GM08714 (cell line): Measurements from ENCODE around the gene ABCA4.

ENCODE experiments used
- H3K4me3 ChIP-seq: fragments of 200-500 bp; sonication (Bioruptor generic); 2 replicates; pipeline ENCODE4 v1.5.1; 2014; ENCODE audit warnings: mild to moderate bottlenecking, low read length, inconsistent platforms
- ZNF274 ChIP-seq: IDR thresholded peaks from 2 replicates; pipeline ENCODE4 v1.6.1; 2012; ENCODE audit warnings: mild to moderate bottlenecking, low read depth, low read length

The ABCA4 gene

GRCh38 chr1:94049791-94050190 lies 71.2 kb downstream of the ABCA4 start:
- H3K4me3 ChIP-seq: no peak overlapping the region
- no peak for TF ChIP-seq ZNF274

GRCh38 chr1:94048413-94049164 lies 72.4 kb downstream of the ABCA4 start:
- H3K4me3 ChIP-seq: no peak overlapping the region
- no peak for TF ChIP-seq ZNF274

GRCh38 chr1:94047949-94048348 lies 73.0 kb downstream of the ABCA4 start:
- no peak overlapping the region for H3K4me3 ChIP-seq
- no peak for TF ChIP-seq ZNF274

DNA sequence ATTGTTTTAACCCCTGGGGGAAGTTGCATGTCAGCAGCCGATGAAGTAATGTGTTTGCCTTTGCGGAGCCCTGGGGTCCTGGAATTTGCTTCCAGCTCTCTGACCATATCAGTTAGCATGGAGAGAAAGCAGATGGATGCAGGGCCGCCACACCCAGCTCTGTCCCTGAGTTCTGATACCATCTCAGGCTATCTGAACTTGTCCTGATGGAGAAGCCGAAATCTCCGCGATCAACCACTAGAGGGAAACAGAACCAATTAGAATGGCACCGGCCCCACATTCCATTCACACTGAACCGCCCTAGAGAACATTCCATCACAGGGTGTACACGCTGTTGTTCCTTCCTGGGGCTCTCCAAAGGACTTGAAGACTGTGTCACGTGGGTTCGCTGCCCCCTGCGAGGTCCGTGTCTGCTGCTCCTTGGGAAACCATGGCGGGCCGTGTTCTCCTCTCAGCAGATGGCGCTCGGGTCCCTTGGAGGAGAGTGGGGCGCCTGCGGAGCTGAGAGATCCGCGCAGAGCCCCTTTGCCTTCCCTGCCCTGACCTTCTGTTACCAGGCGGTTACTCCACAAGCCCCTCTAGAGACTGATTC lies 75.4 kb downstream of the ABCA4 start:
- TF ChIP-seq ZNF274: no peak
- H3K4me3 ChIP-seq: no peak overlapping the region

- no peak overlapping the region for H3K4me3 ChIP-seq
- TF ChIP-seq ZNF274: no peak
Observed at GRCh38 chr1:94044891-94045290, 76.1 kb downstream of the ABCA4 start.

- no peak overlapping the region for H3K4me3 ChIP-seq
- TF ChIP-seq ZNF274: no peak
Observed at GRCh38 chr1:94044290-94044790, 76.6 kb downstream of the ABCA4 start.

DNA sequence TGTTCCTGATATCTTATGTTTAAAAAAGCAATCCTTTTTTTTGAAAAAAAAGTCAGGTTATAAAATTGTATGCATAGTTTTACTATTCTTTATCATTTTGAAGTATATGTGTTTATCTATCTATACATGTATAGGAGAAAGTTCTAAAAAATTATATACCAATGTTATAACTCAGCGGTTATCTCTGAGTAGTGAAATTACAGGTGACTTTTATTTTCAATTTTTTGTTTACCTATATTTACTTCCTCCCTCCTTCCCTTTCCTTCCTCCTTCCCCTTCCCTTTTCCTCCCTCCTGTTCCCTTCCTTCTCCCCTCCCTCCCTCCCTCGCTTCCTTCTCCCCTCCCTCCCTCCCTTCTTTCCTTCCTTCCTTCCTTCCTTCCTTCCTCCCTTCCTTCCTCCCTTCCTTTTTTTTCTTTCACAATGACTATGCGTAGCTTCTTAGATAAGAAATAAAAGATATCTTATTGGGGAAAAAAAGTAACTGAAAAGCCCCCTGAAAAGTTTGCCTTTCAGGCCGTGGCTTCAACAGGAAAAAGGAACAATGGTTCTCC lies 77.1 kb downstream of the ABCA4 start:
- TF ChIP-seq ZNF274: no peak
- H3K4me3 ChIP-seq: no peak overlapping the region

DNA sequence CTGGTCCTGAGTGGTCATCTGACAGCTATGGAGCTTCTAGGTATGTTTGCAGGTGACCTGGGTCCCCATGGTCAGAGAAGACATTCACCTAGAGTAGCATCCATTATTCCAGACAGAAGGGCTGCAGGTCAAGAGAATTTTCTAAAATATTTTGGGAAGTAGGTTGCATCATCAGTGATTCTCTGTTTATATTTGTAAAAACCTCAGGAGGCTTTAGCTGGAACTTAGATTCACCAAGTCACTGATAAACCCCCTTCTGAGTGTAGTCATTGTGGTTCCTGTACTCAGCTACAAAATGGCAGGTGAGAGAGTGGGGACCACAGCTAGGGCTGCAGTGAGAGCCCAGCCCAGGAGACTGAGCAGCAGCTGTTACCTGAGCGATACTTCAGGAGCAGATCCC lies 78.6 kb downstream of the ABCA4 start:
- no peak for TF ChIP-seq ZNF274
- H3K4me3 ChIP-seq: no peak overlapping the region

- no peak overlapping the region for H3K4me3 ChIP-seq
- no peak for TF ChIP-seq ZNF274
Observed at GRCh38 chr1:94039871-94040569, 80.9 kb downstream of the ABCA4 start.

- TF ChIP-seq ZNF274: no peak
- no peak overlapping the region for H3K4me3 ChIP-seq
Observed at GRCh38 chr1:94039514-94039870, 81.5 kb downstream of the ABCA4 start.

GRCh38 chr1:94038511-94038910 lies 82.4 kb downstream of the ABCA4 start:
- H3K4me3 ChIP-seq: no peak overlapping the region
- no peak for TF ChIP-seq ZNF274

DNA sequence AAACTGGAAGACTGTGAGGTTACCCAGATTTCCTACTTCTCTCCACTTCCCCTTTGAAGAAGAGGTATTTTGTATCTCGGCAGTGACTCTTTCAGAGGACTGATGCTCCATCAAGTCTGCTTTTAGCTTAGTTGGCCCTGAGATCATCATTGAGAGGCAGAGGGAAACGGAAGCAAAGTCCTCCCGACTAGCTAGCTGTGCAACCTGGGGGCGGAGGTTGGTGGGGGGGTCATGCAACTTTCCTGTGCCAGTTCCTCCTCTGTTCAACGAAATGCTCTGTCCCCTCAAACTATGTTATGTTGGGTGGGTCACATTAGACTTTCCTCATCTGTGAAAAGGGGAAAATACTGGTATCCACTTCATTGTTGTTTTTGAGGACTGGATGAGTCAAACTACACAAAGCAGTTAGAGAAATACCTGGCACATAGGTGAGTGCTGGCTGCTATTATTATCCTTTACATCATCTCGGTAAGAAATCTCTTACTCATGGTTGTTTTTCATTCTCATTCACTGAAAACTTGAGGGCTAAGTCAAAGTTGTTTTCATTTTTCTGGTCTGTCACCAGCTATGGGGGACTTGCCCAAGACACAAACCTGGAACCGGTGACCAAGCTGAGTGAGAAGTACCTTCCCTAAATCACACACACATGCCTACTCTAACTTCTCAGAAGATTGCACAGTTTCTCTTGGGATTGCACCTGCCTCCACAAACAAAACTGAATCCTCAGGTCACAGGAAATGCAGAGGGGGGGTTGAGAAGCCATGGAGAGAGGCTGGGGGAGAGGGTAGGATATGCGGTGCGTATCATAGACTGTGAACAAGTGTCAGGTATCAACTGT lies 83.3 kb downstream of the ABCA4 start:
- no peak for TF ChIP-seq ZNF274
- no peak overlapping the region for H3K4me3 ChIP-seq

- no peak for TF ChIP-seq ZNF274
- no peak overlapping the region for H3K4me3 ChIP-seq
Observed at GRCh38 chr1:94036730-94037129, 84.2 kb downstream of the ABCA4 start.

GRCh38 chr1:94033849-94034248 lies 87.1 kb downstream of the ABCA4 start:
- TF ChIP-seq ZNF274: no peak
- H3K4me3 ChIP-seq: no peak overlapping the region
